Adipose tissue (tissue), 3 donors: ENCODE results near the gene L1CAM. TPM values are rescaled to one million over a fixed set of nuclear protein-coding genes. Genes with fewer than 3 reads are reported as not detected.

Source experiments
- H3K27ac ChIP-seq: one replicate; pipeline ENCODE4 v1.5.1; 2013; ENCODE audit warnings: low read depth, low read length
- WGBS, 3 donors: extraction: QIAGEN DNeasy Blood & Tissue Kit; methylation state at CpG; one replicate each; pipeline ENCODE4 v1.1.7; 2013; 5-methylcytosine and 5-hydroxymethylcytosine counted together
- polyA plus RNA-seq, 3 donors: library from polyadenylated mRNA; stranded (reverse); fragments of 200-250 nt; gene quantifications; one replicate each; pipeline ENCODE4 v1.2.3, GENCODE V29; 2013
- donor health status: healthy with polysubstance abuse.
- donor health status: Bipolar disorder and iron deficiency.
- donor health status: healthy.

The L1CAM gene
- polyA plus RNA-seq, 3 donors, result 1.3 to 1.8 (median 1.5) TPM

- no peak overlapping the region for H3K27ac ChIP-seq
- WGBS, 3 donors, result 74 to 81% (median 78%) methylated on average over 10 to 12 of the region's 12 CpGs
Measured at GRCh38 chrX:153907456-153907855, 21.5 kb upstream of the L1CAM start.

DNA sequence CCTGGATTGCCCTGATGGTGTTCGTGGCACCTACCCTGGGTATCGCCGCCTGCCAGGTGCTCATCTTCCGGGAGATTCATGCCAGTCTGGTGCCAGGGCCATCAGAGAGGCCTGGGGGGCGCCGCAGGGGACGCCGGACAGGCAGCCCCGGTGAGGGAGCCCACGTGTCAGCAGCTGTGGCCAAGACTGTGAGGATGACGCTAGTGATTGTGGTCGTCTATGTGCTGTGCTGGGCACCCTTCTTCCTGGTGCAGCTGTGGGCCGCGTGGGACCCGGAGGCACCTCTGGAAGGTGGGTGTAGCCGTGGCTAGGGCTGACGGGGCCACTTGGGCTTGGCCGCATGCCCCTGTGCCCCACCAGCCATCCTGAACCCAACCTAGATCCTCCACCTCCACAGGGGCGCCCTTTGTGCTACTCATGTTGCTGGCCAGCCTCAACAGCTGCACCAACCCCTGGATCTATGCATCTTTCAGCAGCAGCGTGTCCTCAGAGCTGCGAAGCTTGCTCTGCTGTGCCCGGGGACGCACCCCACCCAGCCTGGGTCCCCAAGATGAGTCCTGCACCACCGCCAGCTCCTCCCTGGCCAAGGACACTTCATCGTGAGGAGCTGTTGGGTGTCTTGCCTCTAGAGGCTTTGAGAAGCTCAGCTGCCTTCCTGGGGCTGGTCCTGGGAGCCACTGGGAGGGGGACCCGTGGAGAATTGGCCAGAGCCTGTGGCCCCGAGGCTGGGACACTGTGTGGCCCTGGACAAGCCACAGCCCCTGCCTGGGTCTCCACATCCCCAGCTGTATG is 20.3 kb upstream of the L1CAM start:
- WGBS, 3 donors, result 68 to 76% (median 70%) methylated on average over 11 to 27 of the region's 27 CpGs
- H3K27ac ChIP-seq, result no peak overlapping the region

DNA sequence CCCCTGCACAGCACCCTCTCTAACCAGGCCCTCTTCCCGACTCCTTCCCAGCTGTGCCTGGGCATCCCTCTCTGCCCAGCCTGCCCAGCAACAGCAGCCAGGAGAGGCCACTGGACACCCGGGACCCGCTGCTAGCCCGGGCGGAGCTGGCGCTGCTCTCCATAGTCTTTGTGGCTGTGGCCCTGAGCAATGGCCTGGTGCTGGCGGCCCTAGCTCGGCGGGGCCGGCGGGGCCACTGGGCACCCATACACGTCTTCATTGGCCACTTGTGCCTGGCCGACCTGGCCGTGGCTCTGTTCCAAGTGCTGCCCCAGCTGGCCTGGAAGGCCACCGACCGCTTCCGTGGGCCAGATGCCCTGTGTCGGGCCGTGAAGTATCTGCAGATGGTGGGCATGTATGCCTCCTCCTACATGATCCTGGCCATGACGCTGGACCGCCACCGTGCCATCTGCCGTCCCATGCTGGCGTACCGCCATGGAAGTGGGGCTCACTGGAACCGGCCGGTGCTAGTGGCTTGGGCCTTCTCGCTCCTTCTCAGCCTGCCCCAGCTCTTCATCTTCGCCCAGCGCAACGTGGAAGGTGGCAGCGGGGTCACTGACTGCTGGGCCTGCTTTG is 19.6 kb upstream of the L1CAM start:
- 71 to 93% (median 82%) methylated on average over 30 to 32 of the region's 32 CpGs for WGBS, 3 donors
- no peak overlapping the region for H3K27ac ChIP-seq

DNA sequence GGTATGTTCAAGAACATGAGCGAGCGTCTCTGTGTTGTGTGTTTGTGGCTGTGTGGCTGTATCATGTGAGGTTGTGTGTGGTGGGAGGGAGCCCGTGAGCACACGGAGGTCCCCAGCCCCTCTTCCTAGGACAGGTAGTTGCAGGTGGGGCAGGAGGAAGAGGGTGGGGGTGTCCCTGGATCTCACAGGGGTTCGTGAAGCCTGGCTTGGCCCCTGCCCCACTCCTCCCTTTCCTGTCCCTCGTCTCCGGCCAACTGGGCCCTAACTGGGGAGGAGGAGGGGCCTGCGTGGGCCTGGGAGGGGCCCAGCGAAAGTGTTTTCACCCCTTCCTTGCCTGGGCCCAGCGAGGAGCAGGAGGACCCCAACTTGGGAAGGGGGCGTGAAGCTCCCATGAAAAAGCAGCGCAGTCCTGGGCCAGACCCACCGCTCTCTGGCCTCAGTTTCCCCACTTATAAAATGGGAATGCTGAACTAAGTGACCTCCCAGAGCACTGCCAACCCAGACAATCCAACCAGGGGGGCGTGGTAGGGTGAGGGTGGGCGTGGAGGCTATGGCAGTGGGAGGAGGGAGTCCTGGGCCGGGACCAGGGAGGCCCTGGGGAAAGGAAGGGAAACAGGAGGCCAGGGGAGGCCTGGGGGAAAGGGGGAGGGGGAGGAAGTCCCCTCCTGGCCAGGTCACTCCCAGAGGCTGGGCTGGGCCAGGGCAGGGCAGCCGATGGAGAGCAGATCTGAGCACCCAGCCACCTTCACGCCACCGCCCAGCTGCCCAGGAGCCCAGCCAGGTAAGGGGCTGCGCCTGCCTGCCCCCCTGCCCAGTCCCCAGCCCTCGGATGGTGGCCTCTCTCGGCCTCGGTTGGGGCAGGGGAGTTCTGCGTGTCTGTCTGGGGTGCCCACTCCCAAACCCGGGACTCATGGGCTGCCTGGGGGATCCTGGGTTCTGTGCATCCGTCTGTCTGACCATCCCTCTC is 18.3 kb upstream of the L1CAM start, which contains the start of gene AVPR2:
Gene AVPR2 (plus strand): TSS at position 683 of the 967 bp plus-strand sequence. CDS start 473 bp downstream, outside the sequence.
- H3K27ac ChIP-seq, result no peak within 1 kb of the TSS
- WGBS, 3 donors, result 29 to 58% (median 54%) methylated on average over 14 to 26 of the region's 26 CpGs

GRCh38 chrX:153903238-153903980 is 17.4 kb upstream of the L1CAM start:
- H3K27ac ChIP-seq, result no peak overlapping the region
- WGBS, 3 donors, result 46 to 65% (median 60%) methylated on average over 17 to 18 of the region's 18 CpGs

DNA sequence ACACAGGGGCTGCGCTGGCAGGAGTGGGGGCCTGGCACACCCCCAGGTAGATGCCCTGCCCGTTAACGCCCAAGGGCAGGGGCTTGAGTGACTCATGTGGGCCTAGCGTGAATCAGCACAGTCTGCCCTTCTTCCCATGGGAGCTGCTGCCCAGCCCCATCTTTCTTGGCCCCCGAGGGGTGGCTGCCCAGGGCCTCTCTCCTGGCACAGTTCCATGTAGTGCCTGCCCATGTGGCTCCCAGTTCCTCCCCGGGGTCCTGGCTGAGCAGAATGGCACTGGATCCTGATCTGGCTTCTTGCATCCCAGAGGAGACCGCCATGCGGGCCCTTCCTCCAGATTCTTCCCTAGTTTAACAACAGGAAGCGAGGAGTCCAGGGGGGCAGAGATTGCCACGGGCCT is 16.4 kb upstream of the L1CAM start:
- no peak overlapping the region for H3K27ac ChIP-seq
- WGBS, 3 donors, result 48 to 69% (median 66%) methylated on average over 7 to 10 of the region's 10 CpGs

- 45 to 64% (median 59%) methylated on average over 6 to 8 of the region's 8 CpGs for WGBS, 3 donors
- no peak overlapping the region for H3K27ac ChIP-seq
Measured at GRCh38 chrX:153901753-153902140, 15.8 kb upstream of the L1CAM start.

GRCh38 chrX:153900831-153901752 is 15.1 kb upstream of the L1CAM start:
- WGBS, 3 donors, result 23 to 46% (median 23%) methylated on average over 15 to 26 of the region's 26 CpGs
- H3K27ac ChIP-seq, result no peak overlapping the region

DNA sequence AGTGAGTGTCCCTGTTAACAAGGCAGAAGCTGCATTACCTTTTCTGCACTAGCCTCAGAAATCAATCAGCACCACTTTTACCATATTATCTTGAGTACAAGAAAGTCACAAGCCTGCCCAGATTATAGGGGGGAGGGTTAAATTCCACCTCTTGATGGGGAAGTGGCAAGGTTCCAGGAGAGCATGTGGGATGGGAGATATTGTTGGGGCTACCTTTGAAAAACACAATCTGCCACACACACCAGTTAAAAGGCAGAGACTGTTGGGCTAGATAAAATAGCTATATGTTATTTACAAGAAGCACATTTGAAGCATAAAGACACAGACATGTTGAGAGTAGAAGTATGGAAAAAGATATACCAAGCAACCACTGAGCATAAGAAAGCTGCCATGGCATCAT is 11.9 kb upstream of the L1CAM start:
- H3K27ac ChIP-seq, result no peak overlapping the region

DNA sequence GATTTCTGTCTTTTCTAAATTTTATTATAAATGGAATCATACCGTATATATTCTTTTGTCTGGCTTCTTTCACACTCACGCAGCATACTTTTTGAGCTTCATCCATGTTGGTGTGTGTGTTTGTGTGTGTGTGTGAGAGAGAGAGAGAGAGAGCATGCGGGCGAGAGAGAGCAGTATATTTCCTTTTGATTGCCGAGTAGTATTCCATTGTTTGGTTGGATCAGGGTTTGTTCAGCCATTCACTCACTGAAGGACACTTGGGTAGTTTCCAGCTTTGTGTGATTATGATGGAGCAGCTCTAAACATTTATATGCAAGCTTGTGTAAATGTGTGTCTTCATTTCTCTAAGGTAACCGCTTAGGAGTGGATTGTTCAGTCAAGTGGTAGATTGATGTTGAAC is 3.1 kb upstream of the L1CAM start:
- no peak overlapping the region for H3K27ac ChIP-seq
- 84 to 92% (median 91%) methylated on average over 6 of the region's 6 CpGs for WGBS, 3 donors

GRCh38 chrX:153888344-153888743 is 2.4 kb upstream of the L1CAM start:
- no peak overlapping the region for H3K27ac ChIP-seq
- WGBS, 3 donors, result 55 to 64% (median 62%) methylated on average over 6 of the region's 6 CpGs

GRCh38 chrX:153887385-153887784 is 1.4 kb upstream of the L1CAM start:
- H3K27ac ChIP-seq, result no peak overlapping the region
- WGBS, 3 donors, result 64 to 78% (median 69%) methylated on average over 7 to 8 of the region's 8 CpGs

DNA sequence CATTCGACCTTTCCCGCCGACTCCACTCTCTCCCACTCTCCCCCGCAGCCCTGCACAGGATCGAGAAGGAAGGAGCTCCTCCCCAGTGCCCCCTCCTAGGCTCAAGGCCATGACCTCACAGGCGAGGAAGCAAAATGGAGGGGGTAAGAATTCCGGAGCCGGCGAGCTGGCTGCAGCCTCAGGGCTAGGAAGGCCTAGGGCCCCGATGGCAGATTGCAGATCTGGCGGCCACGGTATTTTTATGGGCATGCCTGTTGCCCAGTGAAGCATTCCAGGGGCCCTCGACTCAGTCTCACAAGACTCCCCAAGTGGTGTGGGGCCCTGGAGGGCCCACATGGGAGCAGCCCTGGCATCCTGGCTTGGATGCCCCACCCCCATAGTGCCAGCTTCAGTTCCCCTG is 942 bp upstream of the L1CAM start:
- no peak overlapping the region for H3K27ac ChIP-seq

DNA sequence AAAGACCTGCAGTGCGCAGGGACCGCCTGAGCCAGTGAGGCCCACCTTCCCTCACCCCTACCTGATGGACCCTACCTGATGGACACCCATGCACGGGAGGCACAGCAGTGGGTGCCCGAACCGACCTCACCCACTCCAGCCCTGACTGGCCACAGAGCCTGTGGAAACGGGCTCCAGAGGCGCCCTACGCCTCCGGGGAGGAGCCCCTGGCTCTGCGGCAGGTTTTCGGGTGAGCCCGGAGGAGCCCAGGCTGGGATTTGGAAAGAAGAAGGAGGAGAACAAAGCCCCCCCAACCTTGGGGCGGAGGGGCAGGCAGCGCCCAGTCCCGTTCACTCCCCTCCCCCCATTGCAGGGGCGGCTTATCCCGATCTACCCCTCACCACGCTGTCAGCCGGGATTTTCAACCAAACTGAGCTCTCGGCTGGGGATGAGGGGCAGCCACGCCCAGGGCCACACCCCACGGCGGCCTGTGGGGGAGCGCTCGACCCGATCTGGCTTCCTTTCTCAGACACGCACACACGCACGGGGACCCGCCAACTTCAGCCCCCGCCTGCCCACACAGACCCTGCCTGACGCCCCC is 675 bp downstream of the L1CAM start:
- H3K27ac ChIP-seq, result no peak overlapping the region
- 8 to 22% (median 18%) methylated on average over 10 to 32 of the region's 32 CpGs for WGBS, 3 donors

More for the DNA sequence above, 942 bp upstream of the L1CAM start:
- WGBS, 3 donors, result 30 to 47% (median 43%) methylated on average over 9 to 13 of the region's 13 CpGs

DNA sequence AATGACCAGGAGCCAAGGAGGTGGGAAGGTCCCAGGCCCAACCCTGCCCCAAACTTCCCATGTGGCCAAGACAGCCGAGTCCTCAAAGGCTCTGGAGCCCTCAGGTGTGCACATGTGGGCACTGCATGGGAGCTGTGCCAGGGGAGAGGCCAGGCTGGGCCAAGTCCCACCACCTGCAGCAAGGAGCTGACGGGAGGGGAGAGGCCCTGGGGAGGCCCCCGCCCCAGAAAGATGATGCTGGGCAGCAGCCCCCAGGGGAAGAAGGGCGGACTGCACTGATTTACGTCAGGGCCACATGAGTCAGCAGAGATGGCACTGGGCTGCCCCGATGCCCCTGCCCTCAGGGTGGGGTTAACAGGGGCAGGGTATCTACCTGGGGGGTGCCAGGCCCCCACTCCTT is 1.4 kb downstream of the L1CAM start:
- WGBS, 3 donors, result 28 to 52% (median 40%) methylated on average over 2 to 6 of the region's 6 CpGs
- no peak overlapping the region for H3K27ac ChIP-seq

DNA sequence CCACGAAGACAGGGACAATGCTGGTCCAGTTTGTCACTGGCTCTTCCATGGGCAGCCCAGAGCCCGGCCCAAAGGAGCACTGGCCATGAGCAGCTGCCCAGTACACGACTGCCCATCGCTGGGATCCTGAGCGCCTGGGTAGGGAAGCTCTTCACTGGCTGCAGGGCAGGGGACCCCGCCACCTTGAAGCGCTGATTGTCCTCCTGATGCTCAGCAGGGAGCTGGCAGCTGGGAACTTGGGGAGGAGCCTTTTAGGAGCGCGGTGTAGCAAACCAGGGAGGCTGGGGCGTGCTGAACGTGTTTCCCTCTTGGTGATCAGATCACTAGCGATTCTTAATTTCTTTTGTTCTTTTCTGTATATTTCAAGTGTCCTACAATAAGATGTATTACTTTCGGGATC is 1.8 kb downstream of the L1CAM start:
- no peak overlapping the region for H3K27ac ChIP-seq
- 58 to 74% (median 63%) methylated on average over 13 of the region's 13 CpGs for WGBS, 3 donors
